Activated naive CD4-positive, alpha-beta T cell treated with anti-CD3 and anti-CD28 coated beads, Interleukin-2, amount 50 U/mL, for 16 hours (primary cell): ENCODE measurements around the gene CCP110.

Source experiments
- DNase-seq: peaks from one replicate; pipeline ENCODE4 v3.0.0-alpha.2; 2020

The CCP110 gene, protein sequence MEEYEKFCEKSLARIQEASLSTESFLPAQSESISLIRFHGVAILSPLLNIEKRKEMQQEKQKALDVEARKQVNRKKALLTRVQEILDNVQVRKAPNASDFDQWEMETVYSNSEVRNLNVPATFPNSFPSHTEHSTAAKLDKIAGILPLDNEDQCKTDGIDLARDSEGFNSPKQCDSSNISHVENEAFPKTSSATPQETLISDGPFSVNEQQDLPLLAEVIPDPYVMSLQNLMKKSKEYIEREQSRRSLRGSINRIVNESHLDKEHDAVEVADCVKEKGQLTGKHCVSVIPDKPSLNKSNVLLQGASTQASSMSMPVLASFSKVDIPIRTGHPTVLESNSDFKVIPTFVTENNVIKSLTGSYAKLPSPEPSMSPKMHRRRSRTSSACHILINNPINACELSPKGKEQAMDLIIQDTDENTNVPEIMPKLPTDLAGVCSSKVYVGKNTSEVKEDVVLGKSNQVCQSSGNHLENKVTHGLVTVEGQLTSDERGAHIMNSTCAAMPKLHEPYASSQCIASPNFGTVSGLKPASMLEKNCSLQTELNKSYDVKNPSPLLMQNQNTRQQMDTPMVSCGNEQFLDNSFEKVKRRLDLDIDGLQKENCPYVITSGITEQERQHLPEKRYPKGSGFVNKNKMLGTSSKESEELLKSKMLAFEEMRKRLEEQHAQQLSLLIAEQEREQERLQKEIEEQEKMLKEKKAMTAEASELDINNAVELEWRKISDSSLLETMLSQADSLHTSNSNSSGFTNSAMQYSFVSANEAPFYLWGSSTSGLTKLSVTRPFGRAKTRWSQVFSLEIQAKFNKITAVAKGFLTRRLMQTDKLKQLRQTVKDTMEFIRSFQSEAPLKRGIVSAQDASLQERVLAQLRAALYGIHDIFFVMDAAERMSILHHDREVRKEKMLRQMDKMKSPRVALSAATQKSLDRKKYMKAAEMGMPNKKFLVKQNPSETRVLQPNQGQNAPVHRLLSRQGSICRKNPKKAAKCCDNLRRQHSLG

DNA sequence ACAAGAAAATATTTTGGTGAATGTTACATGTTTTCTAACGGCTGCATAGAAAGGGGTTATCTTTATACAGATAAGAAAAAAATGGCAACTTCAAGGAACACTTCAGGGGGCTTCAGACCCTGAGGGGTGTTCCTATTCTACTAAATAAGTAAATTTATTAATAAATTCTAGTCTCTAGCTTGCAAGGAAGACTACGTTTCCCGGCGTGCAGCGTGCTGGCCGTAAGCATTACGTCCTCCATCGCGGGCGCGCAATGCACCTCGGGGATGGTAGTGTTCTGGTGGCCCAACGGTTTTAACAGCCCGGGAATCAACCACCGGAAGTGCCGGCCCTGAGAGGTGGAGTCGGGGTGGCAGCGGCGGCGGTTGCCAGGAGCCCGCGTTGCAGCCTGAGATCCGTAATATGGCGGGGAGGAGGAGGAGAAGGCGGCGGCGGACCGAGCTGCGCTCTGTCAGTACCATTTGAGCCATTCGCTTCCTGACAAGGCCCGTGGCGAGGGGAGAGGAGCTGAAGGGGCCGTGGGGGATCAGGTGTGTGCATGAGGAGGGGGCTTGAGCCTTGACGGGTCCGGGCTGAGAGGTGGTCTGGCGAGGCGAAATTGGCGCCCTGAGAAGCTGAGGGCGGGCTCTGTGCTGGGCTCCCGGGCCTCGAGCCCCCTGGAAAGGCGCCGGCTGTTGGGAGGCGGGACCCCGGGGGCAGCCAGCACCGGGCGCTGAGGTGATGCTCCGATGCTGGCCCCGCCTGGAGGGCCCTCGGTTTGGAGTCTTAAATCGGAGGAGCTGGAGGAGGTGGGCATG, at the start of gene CCP110:
Gene CCP110 (plus strand): TSS at position 384 of the 797 bp plus-strand sequence. CDS start 3,940 bp downstream, outside the sequence.
- DNase-seq = peak; percentile 96

DNA sequence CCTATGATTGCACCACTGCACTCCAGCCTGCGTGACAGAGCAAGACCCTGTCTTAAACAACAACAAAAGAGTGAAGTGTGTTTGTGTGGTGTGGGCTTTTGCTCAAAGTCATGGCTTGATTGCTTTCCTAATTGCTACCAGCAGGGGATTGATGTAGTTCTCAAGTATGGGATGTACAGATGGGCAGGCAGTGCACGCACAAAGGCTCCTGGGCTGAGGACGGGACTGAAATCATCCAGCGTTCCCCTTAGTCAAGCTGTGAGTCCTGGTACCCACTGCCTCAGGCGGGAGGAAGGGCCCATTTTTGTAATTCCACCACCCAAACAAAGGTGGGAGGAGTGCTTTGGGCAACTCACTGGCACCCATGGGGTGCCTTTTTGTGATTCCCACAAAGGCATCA, 49.1 kb upstream of the CCP110 start:
- DNase-seq = no peak

DNA sequence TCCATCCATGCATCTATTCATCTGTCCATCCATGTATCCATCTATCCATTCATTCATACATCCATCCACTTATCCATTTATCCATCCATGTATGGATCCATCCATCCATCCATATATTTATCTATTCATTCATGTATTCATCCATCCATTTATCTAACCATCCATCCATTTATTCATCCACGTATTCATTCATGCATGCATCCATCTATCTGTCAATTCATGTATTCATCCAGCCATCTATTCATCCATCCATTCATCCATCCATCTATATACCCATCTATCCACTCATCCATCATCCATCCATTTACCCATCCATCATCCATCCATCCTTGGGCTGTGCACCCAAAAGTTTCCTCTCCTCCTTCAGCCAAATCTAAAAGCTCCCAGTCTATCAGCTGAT, 45.2 kb upstream of the CCP110 start:
- no peak for DNase-seq

DNA sequence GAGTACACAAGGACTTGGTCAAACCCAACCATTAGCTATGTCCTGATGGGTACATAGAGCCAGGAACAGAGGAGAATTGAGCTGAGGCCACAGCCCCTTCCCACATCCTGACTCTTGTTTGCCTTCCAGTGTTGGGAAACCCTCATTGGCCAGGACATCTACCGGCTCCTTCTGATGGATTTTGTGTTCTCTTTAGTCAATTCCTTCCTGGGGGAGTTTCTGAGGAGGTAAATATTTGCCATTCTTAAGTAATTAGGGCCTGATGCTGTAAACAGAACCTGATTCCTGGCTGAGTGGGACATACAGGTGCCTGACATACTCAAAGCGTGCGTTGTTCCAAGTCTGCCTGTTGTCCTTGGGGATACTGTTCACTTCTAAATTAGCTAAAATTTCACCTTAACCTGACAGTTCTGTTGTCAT, 44.4 kb upstream of the CCP110 start:
- DNase-seq = no peak

DNA sequence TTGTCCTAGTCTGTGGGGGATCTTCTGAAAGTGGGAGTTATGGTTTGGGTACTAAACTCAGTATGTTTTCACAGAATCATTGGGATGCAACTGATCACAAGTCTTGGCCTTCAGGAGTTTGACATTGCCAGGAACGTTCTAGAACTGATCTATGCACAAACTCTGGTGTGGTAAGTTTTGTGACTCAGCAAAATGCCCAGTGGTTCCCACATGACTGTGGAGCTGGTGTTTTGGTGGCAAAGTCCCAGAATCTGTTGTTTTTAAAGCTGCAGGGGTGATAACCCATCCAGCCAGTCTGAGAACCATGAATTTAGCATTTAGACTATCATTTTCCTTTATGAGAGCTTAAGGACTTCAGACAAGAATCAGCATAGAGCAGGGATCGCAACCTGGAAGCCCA, 42.4 kb upstream of the CCP110 start:
- DNase-seq = no peak

DNA sequence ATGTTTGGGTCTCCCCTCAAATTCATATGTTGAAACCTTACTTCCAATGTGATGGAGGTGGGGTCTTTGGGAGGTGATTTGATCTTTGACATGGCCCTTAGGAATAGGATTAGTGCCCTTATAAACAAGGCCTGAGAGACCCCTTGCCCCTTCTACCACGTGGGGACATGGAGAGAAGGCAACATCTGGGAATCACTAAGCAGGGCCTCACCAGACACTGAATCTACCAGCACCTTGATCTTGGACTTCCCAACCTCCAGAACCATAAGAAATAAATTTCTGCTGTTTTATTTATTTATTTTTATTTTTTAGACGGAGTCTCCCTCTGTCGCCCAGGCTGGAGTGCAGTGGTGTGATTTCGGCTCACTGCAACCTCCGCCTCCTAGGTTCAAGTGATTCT, 42.0 kb upstream of the CCP110 start:
- DNase-seq = no peak

DNA sequence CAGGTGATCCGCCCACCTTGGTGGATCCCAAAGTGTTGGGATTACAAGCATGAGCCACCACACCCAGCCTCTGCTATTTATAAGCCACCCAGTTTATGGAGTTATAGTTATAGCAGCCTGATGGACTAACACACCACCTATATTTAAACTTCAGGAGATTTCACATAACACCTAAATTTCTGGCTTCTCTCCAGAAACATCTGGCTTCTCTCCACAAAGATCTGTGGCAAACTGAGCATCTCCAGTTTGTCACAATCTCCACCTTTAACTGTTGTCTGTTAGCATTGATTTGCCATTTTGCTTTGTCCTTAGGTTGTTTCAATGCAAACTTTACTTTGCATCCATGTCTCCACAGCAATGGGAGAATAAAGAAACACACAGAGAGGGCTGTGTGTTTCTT, 41.5 kb upstream of the CCP110 start:
- no peak for DNase-seq

DNA sequence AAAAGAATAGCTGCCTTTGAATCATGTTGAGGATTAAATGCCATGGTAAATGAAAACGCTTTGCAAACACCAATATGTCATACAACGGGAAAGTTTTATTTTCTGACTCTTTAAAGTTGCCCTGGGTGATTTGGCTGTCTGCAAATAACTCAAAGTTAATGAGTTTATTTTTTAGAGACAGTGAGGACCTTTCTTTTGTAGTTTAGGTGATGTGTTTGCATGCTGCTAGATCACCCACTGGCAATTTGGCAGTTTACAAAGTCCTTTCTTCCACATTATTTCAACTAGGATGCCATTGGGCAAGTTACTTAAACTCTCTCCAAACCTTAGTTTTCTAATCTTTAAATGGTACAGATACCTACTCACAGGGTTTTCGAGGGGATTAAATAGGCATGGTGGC, 39.6 kb upstream of the CCP110 start:
- DNase-seq = no peak

DNA sequence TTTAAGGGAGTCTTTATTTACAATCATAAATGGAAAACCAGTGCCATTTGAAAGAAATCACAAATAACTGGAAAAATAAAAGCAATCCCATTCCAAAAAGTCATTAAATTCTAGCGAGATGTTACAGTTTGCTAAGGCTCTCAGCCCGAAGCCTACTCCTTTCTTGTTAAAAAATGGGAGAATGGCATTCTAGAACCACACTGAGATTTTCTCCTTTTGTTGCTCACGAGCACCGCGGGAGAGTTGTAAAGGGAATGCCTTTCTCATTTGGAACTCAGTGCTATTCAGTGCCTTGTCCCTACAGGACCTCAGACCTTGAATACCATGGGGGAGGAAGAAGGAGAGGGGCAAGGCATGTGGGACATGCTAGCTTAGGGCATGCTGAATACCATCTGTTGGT, 38.1 kb upstream of the CCP110 start:
- DNase-seq = no peak

DNA sequence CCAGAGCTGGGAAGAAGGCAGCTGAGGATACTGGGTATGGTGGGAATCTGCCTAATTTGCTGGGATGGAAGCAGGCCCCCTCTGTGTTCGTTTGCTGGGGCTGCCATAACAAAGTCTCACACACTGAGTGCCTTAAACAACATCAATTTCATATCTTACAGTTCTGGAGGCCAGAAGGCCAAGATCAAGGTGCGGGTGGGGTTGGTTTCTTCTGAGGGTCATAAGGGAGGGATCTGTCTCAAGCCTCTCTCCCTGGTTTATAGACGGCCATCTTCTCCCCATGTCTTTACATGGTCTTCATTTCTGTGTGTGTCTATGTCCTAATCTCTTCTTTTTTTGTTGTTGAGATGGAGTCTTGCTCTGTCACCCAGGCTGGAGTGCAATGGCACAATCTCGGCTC, 37.7 kb upstream of the CCP110 start:
- DNase-seq = no peak

DNA sequence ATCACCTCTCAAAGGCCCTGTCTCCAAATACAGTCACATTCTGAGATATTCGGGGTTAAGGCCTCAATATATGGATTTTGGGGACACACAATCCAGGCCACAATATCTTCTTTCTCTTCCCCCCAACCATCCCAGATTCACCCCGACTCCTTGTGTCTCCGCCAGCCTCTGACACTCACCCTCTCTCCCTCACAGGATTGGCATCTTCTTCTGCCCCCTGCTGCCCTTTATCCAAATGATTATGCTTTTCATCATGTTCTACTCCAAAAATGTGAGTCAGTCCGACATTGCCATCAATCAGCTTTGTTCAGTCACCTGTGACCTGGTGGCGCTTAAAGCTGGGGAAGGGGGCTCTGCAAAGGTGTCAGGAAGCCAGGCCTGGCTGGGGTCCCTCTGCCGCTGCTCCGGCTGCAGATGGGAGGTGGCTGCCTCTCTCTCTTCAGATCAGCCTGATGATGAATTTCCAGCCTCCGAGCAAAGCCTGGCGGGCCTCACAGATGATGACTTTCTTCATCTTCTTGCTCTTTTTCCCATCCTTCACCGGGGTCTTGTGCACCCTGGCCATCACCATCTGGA, 36.9 kb upstream of the CCP110 start:
- no peak for DNase-seq

DNA sequence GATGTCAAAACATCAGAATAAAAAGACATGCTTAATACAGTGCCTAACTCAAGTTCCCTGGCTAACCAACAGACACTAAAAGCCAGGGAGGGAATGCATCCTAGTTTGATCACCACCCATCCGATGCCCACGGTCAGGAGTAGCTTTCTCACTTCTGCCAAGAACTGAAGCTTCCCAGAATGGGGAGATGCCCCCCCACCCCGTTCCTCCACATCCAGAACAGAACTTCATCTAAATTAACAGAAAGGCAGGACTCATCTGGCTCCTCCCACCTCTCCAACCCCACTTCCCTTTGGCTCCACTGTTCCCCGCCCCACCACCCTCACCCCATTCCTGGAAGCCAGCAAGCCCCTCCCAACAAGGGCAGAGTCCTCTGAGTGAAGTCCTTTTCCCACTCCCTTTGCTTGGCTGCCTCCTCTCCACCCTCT, 35.5 kb upstream of the CCP110 start:
- no peak for DNase-seq

DNA sequence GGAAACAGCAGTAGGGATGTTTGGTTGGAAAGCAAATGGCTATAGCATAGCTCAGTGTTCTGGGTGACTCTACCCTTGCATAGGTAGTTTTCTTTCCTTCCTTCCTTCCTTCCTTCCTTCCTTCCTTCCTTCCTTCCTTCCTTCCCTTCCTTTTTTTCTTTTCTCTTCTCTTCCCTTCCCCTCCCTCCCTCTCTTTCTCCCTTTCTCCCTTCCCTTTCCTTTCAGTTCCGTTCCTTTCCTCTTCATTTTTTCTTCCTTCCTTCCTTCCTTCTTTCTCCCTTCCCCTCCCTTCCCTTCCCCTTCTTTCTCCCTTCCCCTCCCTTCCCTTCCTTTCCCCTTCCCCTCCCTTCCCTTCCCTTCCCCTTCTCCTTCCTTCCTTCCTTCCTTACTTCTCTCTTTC, 33.1 kb upstream of the CCP110 start:
- DNase-seq = no peak

DNA sequence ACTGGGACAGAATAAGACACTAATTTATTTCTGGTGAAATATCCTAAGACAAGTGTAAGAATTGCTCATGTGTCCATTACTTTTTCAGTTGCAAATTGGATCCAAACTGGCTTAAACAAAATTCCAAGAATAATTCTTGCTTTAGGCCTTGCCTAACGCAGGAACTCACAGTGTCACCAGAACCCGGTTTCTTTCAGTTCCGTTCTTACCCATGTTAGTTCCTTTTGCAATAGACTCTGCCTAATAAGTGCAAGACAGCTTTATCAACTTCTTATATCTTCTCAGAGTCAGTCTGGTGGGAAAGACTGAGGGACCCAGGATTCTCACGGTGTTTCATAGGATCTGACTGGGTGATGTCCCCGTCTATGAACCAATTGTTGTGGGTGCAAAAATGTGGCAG, 26.6 kb upstream of the CCP110 start:
- DNase-seq = no peak

DNA sequence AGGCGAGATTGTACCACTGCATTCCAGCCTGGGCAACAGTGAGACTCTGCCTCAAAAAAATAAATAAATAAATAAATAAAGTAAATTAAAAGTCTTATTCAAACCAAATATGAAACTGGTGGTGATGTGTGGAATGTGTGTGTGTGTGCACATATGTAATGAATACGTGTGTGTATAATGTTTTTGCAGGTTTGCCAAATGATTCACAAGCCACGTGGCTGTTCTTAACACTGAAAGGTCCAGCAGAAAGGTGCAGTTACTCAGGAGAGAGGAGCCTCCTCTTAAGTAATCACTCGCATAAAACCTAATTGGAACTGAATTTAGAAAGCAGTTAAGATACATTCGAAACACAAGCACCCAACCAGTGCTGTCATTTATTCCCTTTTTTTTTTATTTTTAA, 24.7 kb upstream of the CCP110 start:
- no peak for DNase-seq

DNA sequence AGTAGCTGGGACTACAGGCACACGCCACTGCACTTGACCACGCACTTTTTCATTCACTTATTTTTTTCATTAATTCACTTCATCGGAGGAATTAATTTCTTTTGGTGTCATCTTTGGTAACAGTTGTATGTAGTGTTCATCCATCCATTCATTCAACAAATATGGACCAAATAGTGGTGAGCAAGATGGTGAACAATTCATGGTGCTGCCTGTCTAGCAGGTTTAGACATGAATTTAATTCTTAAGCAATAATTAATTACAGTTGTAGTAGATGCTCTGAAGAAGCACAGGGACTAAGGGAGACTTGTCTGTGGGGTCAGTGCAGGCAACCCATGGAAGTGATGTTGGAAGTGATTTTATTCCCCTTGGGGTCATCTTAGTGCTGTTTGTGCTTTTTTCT, 24.3 kb upstream of the CCP110 start:
- no peak for DNase-seq

DNA sequence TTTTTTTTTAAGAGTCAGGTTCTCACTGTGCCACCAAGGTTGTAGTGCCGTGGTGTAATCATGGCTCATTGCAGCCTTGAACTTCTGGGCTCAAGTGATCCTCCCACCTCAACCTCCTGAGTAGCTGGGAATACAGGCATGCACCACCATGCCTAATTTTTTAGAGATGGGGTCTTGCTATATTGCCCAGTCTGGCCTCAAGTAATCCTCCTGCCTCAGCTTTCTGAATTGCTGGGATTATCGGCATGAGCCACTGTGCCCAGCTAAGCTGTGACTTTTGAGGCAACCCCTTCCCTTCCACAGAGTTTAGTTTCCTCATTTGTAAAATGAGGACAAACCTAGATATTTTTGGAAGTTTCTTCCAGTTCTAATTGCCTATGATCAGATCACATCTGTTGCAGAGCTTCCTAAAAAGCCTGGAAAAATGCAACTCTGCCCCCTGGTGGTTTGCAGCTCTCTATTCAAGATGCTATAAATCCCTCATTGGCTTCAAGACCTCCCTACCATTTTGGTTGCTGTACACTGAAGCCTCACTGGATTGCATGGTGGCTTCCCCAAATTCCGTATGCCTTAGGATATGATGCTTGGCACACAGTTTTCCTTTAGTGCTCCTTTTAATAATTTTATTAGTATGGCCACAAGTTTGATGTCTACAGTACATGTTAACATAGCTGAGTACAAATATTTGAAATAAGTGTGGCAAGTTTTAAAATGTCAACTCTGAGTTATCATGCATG, 21.2 kb upstream of the CCP110 start:
- peak; percentile 61 for DNase-seq

DNA sequence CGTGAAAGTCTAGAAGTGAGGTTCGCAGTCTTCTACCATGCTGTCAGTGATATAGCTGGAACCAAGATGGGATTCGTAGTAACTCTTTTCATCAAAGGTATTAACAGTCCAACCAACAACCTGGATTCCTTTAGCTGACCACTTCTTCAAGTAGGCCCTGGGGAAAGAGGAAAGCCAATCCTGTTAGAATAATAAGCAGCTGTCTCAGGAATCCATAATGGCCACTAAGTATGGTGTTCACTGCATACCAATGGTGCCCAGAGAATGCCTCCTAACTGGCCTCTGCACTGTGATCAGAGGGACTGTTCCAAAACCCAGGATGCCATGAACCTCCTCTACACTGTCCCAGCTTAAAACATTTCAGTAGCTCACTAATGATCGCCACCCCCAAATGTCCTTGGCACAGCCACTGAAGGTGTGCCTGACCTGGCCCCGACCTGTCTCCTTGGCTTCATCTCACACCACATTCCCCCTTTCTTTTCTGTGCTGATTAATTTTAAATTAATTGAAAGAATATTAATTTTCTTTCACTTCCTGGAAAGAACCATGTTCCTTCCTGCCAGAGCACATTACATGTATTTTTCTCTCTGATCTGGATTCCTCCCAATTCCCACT, 20.2 kb upstream of the CCP110 start:
- DNase-seq = no peak

DNA sequence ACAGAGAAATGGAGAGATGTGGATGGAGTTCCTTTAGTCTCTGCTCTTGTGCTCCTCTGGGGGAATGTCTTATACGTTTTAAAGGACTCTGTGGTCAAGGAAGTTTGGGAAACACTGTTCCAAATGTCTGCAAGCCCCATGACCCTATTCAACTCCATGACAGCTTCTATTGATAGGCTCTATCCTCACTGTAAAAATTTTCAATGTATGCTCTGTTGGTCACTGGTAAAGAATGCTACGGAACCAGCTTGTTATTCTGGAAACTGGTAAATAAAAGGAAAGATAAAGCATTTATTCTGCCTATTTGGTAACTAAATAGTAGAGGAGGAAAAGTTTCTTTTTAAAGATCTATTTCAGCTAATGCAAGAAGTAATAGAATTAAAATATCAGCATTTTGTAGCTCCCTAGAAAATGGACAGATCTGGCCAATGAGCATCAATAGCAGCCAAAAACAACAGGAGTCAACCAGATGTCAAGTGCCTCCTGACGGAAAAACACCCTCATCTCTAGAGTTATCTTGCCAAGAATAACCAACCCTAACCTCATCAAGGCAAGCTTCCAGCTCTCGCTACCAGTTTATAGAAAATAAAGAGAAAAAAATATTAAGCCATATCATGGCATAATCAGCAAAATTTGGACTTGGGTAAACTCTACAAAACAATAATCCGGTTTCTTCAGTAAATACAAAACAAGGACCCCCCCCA, 18.0 kb upstream of the CCP110 start:
- no peak for DNase-seq

DNA sequence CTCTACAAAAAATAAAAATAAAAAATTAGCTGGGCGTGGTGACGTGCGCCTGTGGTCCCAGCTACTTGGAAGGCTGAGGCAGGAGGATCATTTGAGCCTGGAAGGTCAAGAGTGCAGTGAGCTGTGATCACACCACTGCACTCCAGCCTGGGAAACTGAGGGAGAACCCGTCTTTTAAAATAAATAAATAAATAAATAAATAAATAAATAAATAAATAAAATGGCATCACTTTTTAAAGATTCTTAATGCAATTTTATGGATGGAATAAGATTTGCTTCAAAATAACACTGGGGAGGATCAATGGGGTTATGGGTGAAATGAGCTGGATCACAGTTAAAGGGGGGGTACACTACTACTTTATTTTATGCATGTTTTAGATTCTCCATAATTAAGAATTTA, 16.8 kb upstream of the CCP110 start:
- no peak for DNase-seq

DNA sequence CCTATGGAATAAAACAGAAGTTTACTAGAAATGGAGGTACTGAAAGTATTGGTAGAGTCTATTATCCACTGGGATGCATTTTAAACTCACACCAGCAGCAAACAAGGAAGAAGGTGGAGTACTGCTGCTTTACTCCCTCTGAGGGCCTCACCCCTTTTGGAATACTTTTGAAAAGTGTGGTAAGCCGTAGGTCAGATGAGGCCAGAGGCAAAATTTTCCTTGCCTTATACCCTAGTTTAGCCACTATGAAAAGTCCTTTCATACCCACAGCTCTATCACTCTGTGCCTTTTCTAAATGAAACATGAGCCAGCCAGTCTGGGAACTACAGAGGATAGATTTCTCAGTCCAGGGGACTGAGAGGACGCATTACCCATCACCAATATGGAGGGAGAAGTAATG, 15.9 kb upstream of the CCP110 start:
- DNase-seq = no peak
